ENCODE data around the gene HLA-E. TPM values are rescaled to one million over a fixed set of nuclear protein-coding genes. Genes with fewer than 3 reads are reported as not detected.
A peak's percentile ranks its signal among the peaks of the same experiment; 100 is the strongest.
"Not testable (repeated sequence)": the region's sequence is repeated elsewhere in the genome, so short reads cannot be mapped to it uniquely, and the experiment has no call there.

HLA-E gene
- 141 TPM for total RNA-seq

DNA sequence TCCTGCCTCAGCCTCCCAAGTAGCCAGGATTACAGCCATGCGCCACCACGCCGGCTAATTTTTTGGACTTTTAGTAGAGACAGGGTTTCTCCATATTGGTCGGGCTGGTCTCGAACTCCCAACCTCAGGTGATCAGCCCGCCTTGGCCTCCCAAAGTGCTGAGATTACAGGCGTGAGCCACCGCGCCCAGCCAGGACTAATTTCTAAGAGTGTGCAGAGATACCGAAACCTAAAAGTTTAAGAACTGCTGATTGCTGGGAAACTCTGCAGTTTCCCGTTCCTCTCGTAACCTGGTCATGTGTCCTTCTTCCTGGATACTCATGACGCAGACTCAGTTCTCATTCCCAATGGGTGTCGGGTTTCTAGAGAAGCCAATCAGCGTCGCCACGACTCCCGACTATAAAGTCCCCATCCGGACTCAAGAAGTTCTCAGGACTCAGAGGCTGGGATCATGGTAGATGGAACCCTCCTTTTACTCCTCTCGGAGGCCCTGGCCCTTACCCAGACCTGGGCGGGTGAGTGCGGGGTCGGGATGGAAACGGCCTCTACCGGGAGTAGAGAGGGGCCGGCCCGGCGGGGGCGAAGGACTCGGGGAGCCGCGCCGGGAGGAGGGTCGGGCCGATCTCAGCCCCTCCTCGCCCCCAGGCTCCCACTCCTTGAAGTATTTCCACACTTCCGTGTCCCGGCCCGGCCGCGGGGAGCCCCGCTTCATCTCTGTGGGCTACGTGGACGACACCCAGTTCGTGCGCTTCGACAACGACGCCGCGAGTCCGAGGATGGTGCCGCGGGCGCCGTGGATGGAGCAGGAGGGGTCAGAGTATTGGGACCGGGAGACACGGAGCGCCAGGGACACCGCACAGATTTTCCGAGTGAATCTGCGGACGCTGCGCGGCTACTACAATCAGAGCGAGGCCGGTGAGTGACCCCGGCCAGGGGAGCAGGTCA is at the start of gene HLA-E:
Gene HLA-E (plus strand): TSS at position 429 of the 945 bp plus-strand sequence. CDS start 23 bp downstream, at position 452.
- ATAC-seq (peak; percentile 96), DNase-seq (ENCODE audit: low spot score) (peak; percentile 92)

DNA sequence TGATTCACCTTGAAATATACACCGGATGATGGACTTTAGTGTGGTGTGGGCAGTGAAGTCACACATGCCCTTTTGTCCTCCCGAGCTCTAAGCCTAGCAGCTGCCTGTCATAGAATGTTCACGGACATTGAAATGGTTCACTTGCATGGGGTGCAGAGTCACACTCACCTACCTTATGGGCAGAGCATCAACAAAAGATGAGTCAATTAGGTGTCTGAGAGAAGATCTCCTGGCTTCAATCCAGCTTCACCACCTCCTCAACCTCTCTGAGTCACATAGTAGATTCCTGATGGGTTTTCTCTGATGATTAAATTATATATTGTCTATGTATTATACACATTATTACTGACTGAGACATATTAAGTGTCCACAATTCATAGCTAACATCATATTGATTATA is 48.1 kb upstream of the HLA-E start:
- DNase-seq (ENCODE audit: low spot score), result no peak
- no peak for ATAC-seq

DNA sequence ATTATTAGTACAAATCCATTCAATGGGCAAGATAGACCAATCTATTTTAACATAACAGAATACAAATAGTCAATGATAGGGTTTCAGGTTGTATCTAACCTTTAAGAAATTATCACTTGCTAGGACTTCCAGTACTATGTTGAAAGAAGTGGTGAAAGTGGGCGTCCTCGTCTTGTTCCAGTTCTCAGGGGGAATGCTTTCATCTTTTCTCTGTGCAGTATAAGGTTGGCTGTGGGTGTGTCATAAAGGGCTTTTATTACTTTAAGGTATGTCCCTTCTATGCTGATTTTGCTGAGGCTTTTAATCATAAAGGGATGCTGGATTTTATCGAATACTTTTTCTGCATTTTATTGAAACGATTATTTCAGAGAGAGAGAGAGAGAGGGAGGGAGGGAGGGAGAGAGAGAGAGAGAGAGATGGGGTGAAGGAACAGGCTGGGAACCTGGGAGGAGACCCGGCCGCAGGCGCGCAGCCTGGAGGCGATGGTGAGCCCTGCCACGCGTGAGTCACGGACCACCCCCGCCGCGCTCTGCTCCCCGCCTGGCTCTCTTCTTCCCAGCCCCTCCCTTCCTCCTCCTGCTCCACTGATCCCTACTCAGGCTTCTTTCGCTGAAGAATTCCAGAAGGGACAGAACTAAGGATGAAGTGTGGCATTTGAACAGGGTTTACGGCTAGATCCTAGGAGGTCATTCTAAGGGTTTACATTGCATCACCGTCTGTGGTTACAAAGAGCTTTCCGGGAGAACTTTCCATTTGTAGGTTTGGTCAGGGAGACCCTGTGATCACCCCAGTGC is 45.5 kb upstream of the HLA-E start:
- DNase-seq (ENCODE audit: low spot score), result no peak
- ATAC-seq, result no peak

DNA sequence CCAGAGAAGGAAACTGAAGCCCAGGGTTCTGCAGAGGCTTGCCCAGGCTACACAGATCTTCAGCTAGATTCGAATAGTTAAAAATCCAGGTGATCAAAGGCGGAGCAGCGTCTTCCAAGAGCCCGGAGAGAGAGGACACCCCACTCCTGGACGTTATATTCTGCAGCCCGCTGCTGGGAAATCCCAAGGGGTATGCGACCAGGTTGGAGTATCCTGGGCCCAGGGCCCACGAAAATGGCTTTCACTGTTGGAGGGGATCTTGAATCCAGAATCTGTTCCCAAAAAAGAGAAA is 44.9 kb upstream of the HLA-E start:
- ATAC-seq (no peak), DNase-seq (ENCODE audit: low spot score) (no peak)

DNA sequence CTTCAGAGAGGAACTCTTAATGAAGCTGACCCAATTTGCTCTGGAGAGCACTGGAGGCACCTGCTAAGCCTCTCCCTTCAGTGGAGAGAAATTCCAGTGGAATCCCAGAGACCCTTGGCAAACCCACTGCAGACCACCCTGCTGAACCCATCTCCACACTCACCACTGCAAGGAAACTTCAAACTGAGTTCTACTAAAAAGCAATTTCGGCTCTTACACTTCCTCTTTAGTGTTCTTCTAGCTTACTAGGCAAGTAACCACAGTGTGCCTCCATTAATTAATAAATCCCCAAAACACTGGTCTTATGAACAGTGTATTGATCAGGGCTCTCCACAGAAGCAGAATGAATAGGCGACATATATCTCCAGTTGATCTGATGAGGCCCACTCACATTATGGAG is 43.0 kb upstream of the HLA-E start:
- ATAC-seq (no peak), DNase-seq (ENCODE audit: low spot score) (no peak)

GRCh38 chr6:30447237-30447636 is 42.1 kb upstream of the HLA-E start:
- DNase-seq (ENCODE audit: low spot score) (no peak), ATAC-seq (no peak)

DNA sequence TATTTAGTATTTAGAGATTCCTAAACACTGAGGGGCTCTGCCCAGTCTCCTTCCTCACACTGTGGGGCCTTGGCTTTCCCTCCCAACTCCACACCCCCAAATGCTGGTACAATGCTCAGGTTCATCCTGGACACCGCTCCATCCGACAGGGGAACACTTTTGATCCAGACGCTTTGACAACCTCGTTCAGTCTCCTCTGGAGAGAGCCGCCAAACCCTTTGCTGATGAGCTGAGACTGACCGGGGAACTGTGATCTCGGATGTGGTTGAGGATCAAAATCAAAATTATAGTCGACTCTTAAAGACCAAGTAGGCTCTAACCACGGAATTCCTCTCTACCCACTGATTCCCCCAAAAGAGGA is 38.8 kb upstream of the HLA-E start:
- no peak for ATAC-seq

DNA sequence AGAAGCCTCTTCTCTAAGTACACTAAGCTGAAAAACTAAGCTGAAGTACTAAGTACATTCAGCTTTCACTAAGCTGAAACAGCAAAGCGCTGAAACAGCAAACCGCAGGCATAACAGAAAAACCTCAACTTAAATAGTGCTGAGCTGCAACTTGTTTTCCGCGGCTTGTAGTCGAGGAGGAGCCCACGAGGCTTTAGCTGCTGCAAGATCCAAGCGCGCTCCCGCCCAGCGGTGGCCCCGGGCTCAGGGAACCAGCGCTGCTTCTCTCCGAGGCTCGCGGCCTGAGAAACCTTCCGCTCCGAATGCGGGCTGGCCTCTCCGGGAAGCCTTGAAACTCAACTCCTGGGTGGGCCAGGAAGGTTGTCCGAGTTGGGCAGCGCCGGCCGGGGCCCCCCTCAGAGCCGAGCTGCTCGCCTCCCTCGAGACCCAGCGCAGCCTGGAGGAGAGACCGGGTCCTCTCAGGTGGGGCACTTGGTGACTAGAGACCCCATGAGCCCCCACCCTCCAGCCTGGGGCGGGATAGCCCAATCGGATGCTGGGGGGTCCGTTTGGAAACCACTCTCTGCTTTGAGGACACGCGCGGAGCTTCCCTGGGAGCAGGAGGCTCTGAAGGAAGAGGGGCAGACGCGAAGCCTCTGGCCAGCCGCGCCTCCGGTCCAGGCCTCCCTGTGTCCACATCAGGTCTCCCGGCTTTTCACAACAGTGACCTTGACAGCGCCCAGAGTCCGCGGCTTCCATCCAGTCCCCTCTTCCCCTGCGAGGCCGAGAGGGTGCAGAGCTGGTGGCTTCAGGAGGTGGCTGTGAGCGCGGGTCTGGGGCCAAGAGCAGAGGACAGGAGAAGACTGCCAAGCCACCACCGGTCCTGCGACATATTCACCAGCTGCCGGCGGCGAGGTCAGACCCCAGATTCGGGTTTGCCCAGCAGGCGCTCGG is 38.1 kb upstream of the HLA-E start:
- DNase-seq (ENCODE audit: low spot score) (no peak), ATAC-seq (peak; percentile 49)

More for the DNA sequence above, 38.8 kb upstream of the HLA-E start:
- DNase-seq (ENCODE audit: low spot score), result no peak

- DNase-seq (ENCODE audit: low spot score) (no peak), ATAC-seq (no peak)
These were observed 36.4 kb upstream of the HLA-E start for GRCh38 chr6:30452736-30453507.

DNA sequence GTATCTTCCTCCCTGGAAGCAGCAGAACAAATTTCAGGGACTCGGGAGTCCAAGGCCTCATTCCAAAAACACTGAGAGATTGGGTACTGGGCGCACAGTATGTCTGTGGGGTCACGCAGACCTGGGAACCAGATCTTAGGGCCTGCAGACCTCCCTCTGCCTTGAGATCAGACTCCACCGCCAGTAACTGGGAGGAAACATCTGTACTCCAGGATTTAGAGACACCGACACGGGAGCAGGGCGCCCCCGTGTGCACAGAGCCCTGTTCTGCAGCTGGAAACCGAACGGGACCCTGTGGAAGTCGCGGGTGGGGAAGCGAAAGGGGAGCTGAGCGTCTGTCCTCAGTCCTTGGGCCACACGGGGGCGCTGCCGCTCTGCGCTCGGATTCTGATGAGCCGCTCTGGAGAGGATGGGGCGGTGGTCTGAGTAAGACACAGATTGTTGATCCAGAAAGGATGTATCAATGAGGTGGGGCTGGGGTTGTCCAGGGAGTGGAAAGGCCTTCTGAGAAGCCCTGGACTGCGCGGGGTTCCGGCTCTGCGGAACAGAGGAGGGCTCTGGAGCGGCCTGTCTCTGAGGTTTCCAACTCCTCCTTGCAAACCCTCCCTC is 35.7 kb upstream of the HLA-E start:
- ATAC-seq (peak; percentile 92), DNase-seq (ENCODE audit: low spot score) (peak; percentile 71)

- ATAC-seq, result no peak
- no peak for DNase-seq (ENCODE audit: low spot score)
These were observed 30.2 kb upstream of the HLA-E start for GRCh38 chr6:30459145-30459544.

GRCh38 chr6:30461055-30461454 is 28.3 kb upstream of the HLA-E start:
- no peak for ATAC-seq
- DNase-seq (ENCODE audit: low spot score), result no peak

GRCh38 chr6:30462482-30462881 is 26.8 kb upstream of the HLA-E start:
- DNase-seq (ENCODE audit: low spot score), result no peak
- no peak for ATAC-seq

DNA sequence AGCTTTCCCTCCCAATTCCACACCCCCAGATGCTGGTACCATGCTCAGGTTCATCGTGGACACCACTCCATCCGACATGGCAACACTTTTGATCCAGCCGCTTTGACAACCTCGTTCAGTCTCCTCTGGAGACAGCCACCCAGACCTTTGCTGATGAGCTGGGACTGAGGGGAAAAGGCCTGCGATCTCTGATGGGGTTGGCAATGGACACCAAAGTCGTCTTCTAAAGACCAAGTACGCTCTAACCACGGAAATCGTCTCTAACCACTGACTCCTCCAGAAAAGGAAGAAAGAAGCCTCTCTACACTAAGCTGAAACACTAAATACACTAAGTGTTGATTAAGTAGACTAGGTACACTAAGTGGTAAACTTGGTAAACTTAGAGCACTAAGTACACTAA is 26.1 kb upstream of the HLA-E start:
- no peak for DNase-seq (ENCODE audit: low spot score)
- no peak for ATAC-seq

DNA sequence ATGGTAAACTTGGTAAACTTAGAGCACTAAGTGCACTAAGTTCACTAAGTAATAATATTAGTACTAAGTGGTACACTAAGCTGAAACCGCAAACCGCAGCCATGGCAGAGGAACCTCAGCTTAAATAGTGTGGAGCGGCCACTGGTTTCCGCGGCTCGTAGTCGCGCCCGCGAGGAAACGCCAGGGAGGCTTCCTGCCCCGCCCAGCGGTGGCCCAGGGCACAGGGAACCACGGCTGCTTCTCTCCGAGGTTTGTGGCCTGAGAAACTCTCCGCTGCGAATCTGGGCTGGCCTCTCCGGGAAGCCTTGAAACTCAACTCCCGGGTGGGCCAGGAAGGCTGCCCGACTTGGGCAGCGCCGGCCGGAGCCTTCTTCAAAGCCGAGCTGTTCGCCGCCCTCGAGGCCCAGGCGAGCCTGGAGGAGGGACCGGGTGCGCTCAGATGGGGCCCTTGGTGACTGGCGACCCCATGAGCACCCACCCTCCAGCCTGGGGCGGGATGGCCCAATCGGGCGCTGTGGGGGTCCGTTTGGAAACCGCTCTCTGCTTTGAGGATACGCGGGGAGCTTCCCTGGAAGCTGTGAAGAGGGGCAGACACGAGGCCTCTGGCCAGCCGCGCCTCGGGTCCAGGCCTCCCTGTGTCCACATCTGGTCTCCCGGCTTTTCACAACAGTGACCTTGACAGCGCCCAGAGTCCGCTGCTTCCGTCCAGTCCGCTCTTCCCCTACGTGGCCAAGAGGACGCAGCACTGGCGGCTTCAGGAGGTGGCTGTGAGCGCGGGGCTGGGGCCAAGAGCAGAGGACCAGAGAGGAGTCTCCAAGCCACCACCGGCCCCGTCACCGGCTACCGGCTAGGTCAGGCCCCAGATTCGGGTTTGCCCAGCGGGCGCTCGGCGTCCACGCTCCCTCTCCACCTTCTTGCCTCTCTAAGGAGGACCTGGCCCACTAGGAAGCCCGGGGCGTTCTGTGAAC is 25.4 kb upstream of the HLA-E start:
- no peak for DNase-seq (ENCODE audit: low spot score)
- peak; percentile 6 for ATAC-seq

- ATAC-seq (no peak), DNase-seq (ENCODE audit: low spot score) (no peak)
These were observed 23.6 kb upstream of the HLA-E start for GRCh38 chr6:30465595-30466306.

DNA sequence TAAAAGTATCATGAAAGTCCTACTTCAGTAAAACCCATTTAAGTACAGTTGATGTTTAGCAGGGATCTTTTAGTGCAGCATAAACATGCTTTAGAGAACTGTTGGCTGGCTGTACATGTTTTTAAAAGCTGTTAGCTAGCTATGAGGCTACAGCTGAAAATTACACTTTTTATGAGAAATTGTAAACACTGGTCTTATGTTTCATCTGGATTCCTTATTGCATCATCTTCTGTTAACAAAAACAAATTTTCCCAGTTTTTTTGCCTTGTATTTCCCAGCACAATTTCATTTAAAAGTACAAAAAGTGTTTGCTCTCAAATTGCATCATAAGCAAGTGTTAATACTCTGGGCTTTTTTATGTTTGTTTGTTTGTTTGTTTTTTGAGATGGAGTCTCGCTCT is 18.3 kb upstream of the HLA-E start:
- DNase-seq (ENCODE audit: low spot score) (no peak), ATAC-seq (no peak)

- not testable (repeated sequence) for DNase-seq (ENCODE audit: low spot score)
These were observed 14.2 kb upstream of the HLA-E start for GRCh38 chr6:30475116-30475515.

More at GRCh38 chr6:30475116-30475515, 14.2 kb upstream of the HLA-E start:
- not testable (repeated sequence) for ATAC-seq

All from left lobe of liver (tissue), 2 donors.